ENCODE measurements around the gene CD83.

- TF ChIP-seq RAD21 (IDR thresholded peaks at IDR 0.05; ENCODE audit: low read length) (no peak), CTCF (conservative IDR thresholded peaks at IDR 0.05; ENCODE audit: low read depth, low read length) (no peak), POLR2A (IDR thresholded peaks at IDR 0.05; ENCODE audit: low read depth, low read length) (no peak), SMC3 (IDR thresholded peaks at IDR 0.05; ENCODE audit: low read depth, low read length) (no peak), RFX5 (IDR thresholded peaks at IDR 0.05; ENCODE audit: low read depth, low read length) (no peak), MAZ (IDR thresholded peaks at IDR 0.05; ENCODE audit: borderline replicate concordance, low read depth, low read length) (no peak), USF2 (IDR thresholded peaks at IDR 0.05; ENCODE audit: low read depth, low read length) (no peak), MAFK (IDR thresholded peaks at IDR 0.05; ENCODE audit: low read depth, low read length) (no peak), ELK1 (IDR thresholded peaks at IDR 0.05; ENCODE audit: borderline replicate concordance, low read depth, low read length) (no peak), FOS (IDR thresholded peaks at IDR 0.05; ENCODE audit: low read depth, low read length) (no peak), CHD1 (IDR thresholded peaks at IDR 0.05; ENCODE audit: low read depth, low read length) (no peak), MXI1 (IDR thresholded peaks at IDR 0.05; ENCODE audit: borderline replicate concordance, low read depth, low read length) (no peak), CEBPB (IDR thresholded peaks at IDR 0.05; ENCODE audit: low read depth, low read length) (no peak)
Observed at GRCh38 chr6:14107000-14107399, 10.6 kb upstream of the CD83 start.

Measured in IMR-90 (cell line).